ENCODE measurements around the gene CST11.
"Not testable (repeated sequence)": the region's sequence is repeated elsewhere in the genome, so short reads cannot be mapped to it uniquely, and the experiment has no call there.

GRCh38 chr20:23472306-23472705 lies 19.6 kb upstream of the CST11 start:
- not testable (repeated sequence) for TF ChIP-seq CTCF (IDR thresholded peaks at IDR 0.05; ENCODE audit: low read length); EZH2 (optimal IDR thresholded peaks at IDR 0.05; ENCODE audit: low read depth, low read length); EZH2phosphoT487 (IDR thresholded peaks at IDR 0.05; ENCODE audit: low read length)
